Nephron progenitor cell (in vitro differentiated cells): ENCODE measurements around the gene SLC4A4.

Source experiments
- DNase-seq: peaks from one replicate; pipeline ENCODE4 v3.0.0; 2021
- H3K27ac Mint-ChIP-seq: 2 replicates; pipeline ENCODE4 v1.8.0; 2021; ENCODE audit warnings: mild to moderate bottlenecking, moderate library complexity, mixed read lengths
- H3K27me3 Mint-ChIP-seq: 2 replicates; pipeline ENCODE4 v1.8.0; 2021; ENCODE audit warnings: mild to moderate bottlenecking, low read depth, mixed read lengths; ENCODE audit not compliant: poor library complexity
- H3K36me3 Mint-ChIP-seq: 2 replicates; pipeline ENCODE4 v1.8.0; 2021; ENCODE audit warnings: low read depth, mixed read lengths
- H3K4me1 Mint-ChIP-seq: 2 replicates; pipeline ENCODE4 v1.8.0; 2021; ENCODE audit warnings: mixed read lengths
- H3K4me3 Mint-ChIP-seq: 2 replicates; pipeline ENCODE4 v1.8.0; 2021; ENCODE audit warnings: mild to moderate bottlenecking, moderate library complexity, mixed read lengths
- H3K9me3 Mint-ChIP-seq: 2 replicates; pipeline ENCODE4 v1.8.0; 2021; ENCODE audit warnings: mild to moderate bottlenecking, moderate library complexity, mixed read lengths
- TF ChIP-seq, protein P1 (sequence below): fragments of 200-600 bp; sonication (generic); IDR thresholded peaks from 2 replicates; pipeline ENCODE4 v1.5.0; 2021; ENCODE audit warnings: antibody characterized with exemption

SLC4A4 gene

DNA sequence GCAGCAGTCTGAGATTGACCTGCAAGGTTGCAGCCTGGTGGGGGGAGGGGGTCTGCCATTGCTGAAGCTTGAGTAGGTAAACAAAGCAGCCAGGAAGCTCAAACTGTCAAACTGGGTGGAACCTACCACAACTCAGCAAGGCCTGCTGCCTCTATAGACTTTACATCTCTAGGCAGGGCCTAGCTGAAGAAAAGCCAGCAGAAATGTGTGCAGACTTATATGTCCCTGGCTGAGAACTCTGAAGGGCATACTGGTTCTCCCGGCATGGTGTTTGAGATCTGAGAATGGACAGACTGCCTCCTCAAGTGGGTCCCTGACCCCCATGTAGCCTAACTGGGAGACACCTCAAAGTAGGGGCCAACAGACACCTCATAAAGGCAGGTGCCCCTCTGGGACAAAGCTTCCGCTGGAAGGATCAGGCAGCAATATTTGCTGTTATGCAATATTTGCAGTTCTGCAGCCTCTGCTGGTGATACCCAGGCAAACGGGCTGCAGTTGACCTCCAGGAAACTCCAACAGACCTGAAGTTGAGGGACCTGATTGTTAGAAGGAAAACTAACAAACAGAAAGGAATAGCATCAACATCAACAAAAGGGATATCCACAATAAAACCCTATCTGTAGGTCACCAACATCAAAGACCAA is 277.5 kb downstream of the SLC4A4 start:
- TF ChIP-seq, protein P1, sequence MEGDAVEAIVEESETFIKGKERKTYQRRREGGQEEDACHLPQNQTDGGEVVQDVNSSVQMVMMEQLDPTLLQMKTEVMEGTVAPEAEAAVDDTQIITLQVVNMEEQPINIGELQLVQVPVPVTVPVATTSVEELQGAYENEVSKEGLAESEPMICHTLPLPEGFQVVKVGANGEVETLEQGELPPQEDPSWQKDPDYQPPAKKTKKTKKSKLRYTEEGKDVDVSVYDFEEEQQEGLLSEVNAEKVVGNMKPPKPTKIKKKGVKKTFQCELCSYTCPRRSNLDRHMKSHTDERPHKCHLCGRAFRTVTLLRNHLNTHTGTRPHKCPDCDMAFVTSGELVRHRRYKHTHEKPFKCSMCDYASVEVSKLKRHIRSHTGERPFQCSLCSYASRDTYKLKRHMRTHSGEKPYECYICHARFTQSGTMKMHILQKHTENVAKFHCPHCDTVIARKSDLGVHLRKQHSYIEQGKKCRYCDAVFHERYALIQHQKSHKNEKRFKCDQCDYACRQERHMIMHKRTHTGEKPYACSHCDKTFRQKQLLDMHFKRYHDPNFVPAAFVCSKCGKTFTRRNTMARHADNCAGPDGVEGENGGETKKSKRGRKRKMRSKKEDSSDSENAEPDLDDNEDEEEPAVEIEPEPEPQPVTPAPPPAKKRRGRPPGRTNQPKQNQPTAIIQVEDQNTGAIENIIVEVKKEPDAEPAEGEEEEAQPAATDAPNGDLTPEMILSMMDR, result no peak
- Mint-ChIP-seq H3K9me3 (peaks cover 25% of the 10 kb centered on the region), H3K4me3 (no peak overlapping the region), H3K27ac (no peak overlapping the region), H3K27me3 (no peaks in the 10 kb centered on the region), H3K36me3 (no peaks in the 10 kb centered on the region), H3K4me1 (no peaks in the 10 kb centered on the region)
- DNase-seq, result no peak
